ENCODE data around the gene DPH2.

DPH2 gene, protein sequence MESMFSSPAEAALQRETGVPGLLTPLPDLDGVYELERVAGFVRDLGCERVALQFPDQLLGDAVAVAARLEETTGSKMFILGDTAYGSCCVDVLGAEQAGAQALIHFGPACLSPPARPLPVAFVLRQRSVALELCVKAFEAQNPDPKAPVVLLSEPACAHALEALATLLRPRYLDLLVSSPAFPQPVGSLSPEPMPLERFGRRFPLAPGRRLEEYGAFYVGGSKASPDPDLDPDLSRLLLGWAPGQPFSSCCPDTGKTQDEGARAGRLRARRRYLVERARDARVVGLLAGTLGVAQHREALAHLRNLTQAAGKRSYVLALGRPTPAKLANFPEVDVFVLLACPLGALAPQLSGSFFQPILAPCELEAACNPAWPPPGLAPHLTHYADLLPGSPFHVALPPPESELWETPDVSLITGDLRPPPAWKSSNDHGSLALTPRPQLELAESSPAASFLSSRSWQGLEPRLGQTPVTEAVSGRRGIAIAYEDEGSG

DNA sequence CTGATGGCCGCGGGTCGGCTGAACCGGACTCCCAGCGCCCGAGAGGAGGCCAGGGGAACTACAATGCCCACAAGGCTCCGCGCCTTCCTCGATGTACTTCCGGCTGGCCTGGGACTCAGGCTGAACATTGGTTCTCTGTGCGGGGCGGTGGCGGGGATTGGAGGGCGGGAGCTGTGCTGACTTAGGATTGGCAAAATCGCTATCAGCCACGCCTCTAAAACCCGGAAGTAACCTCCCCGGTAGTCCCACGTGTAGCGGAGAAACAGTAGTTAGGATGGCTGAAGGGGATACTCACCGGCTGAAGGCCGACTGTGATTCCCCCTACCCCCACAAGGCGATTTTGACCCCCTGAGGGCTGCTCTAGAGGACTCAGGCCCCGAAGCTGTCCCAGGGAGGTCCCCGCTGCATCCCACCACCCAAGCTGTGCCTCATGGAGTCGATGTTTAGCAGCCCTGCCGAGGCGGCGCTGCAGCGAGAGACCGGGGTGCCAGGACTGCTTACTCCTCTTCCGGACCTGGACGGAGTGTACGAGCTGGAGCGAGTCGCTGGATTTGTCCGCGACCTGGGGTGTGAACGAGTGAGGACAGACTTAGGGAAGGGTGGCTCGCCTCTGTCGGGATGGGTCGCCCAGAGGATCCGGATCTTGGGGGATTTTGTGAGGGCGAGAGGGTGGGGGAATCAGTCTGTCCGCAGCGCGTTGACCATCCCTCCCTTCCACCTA, at the start of gene DPH2:
TSS of gene DPH2 (plus strand) at position 265 of the 721 bp plus-strand sequence. CDS start at position 431, 166 bp downstream.
- DNase-seq (ENCODE audit: low spot score) = peak; percentile 96

DNA sequence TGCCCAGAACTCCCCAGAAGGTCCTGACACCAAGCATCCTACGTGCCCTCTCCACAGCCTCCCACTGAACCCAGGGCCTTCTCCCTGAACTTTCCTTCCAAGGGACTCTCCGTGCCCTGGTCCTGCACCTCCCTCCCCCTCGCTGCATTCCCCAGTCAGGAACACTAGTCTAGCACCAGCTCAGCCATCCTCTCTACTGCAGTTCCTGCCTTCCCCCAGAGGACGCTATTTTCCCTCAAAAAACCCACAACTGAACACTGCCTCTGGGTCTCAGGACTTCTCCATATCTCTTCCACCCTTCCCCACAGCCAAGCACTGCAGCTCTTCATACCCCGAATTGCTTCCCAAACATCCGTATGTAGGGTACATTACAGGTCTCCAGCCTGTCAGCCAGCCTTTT, 48.8 kb upstream of the DPH2 start:
- DNase-seq (ENCODE audit: low spot score) = no peak

DNA sequence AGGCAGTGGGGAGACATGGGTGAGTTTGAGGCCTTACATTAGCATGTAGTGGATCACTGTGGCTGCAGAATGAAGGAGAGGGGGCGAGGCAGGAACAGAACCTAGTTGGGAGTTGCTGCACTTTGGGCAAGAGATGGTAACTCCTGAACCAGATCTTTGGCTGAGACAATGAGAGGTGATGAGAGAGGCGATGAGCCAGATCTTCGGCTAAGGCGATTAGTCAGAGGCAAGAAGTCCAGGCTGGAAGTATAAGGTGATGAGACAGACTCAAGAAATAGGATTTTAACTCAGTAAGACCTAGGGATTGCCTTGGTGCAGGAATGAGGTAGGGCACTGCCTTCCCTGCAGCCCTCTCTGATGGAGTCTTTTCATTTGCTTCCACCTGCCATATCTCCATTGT, 45.3 kb upstream of the DPH2 start:
- DNase-seq (ENCODE audit: low spot score) = no peak

DNA sequence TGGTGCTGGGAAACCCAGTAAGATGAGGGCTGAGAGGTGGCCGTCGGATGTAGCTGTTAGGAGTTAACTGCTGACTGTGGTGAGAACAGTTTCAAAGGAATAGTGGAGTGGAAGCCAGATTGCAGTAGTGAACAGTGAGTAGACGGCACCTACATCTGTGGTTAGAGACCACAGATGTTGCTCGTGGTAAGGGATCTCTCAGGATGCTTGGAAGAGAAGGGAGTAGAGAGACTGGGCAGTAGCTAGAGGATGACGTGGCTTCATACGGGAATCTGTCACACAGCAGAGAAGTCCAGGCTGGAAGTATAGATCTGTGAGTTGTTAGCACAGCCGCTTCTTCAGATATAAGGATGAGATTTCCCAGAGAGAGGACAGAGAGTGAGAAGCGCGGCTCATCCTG, 44.0 kb upstream of the DPH2 start:
- DNase-seq (ENCODE audit: low spot score) = no peak

DNA sequence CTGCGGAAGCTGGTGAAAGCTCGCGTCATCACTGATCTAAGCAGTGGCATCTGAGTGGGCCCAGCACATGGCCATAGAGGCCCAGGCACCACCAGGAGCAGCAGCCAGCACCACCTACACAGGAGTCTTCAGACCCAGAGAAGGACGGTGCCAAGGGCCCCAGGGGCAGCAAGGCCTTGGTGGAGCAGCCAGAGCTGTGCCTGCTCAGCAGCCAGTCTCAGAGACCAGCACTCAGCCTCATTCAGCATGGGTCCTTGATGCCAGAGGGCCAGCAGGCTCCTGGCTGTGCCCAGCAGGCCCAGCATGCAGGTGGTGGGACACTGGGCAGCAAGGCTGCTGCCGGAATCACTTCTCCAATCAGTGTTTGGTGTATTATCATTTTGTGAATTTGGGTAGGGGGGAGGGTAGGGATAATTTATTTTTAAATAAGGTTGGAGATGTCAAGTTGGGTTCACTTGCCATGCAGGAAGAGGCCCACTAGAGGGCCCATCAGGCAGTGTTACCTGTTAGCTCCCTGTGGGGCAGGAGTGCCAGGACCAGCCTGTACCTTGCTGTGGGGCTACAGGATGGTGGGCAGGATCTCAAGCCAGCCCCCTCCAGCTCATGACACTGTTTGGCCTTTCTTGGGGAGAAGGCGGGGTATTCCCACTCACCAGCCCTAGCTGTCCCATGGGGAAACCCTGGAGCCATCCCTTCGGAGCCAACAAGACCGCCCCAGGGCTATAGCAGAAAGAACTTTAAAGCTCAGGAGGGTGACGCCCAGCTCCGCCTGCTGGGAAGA, 39.5 kb upstream of the DPH2 start:
- DNase-seq (ENCODE audit: low spot score) = peak; percentile 57

DNA sequence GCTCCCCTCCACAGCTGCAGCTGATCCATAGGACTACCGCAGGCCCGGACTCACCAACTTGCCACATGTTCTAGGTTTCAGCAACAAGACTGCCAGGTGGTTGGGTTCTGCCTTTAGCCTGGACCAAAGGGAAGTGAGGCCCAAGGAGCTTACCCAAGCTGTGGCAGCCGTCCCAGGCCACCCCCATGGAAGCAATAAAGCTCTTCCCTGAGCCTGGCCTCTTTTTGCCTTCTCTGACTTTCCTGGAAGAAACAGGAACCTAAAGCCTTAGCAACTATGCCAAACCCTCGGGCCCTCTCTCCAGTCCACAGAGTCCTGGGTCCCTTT, 38.9 kb upstream of the DPH2 start:
- DNase-seq (ENCODE audit: low spot score) = no peak

DNA sequence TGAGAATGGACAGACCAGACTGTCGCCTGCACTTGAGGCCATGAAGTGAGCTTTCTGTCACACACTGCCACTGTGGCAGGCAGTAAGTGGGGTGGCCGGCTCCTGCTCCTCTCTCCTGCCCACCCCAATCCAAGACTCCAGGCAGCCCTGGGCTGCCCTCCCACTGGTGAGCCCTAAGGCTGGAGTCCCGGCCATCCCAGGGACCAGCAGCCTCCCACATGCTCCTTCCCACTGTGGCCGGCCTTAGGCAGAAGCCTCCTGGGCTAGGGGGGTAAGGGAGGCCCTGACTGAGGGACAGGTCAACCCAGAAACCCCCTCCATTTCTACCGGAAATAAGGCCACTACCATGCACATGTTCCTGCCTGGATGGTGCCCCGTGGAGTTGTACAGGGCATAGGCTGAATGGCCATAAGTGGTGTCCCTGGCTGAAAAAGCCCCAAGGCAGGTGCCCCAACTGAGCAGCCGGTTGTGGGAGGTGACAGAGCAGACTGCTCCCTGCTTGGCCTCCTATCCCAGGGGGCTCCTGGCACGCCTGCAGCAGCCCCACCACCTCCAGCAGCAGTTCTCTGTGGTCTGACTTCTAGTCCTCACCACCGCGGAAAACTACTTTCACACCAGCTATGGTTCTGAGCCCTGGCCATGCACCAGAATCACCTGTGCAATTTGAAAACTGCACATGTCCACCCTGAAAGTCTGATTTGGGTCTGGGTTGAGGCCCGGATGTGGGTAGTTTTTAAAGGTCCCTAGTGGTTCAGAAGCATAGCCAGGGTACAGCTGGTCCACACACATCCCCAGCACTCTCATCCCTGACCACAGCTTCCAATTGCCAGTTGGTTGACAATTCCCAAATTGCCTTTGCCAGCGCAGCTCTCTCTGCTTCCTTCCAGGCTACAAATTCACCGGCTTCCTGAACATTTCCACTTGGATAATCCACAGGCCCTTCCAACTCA, 37.8 kb upstream of the DPH2 start:
- DNase-seq (ENCODE audit: low spot score) = no peak

DNA sequence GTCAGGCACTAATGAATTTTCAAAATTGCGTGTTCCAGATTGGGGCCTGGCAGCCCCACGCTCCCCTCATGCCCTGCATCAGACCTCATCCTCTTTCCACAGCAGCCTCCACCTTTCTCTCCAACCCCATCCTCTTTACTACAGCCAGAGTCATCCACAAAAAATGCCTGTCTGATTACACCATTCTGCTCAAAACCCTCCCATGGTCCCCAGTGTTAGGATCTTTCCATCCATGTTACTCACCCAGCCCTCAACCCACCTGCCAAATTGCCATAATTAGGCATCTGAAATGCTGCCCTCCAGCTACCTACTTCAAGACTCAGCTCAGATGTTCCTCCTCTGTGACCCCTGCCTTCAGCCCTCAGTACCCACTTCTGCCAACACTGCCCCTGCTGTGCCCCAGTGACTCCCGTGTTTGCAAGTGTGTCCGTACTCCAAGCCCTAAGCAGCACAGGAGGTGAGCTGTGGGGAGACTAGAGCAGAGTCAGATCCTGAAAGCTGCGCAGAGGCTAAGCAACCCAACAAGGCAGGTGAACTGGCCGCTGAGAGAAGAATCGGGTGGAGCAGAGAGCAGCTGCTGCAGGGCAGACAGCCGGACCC, 36.9 kb upstream of the DPH2 start:
- DNase-seq (ENCODE audit: low spot score) = no peak

DNA sequence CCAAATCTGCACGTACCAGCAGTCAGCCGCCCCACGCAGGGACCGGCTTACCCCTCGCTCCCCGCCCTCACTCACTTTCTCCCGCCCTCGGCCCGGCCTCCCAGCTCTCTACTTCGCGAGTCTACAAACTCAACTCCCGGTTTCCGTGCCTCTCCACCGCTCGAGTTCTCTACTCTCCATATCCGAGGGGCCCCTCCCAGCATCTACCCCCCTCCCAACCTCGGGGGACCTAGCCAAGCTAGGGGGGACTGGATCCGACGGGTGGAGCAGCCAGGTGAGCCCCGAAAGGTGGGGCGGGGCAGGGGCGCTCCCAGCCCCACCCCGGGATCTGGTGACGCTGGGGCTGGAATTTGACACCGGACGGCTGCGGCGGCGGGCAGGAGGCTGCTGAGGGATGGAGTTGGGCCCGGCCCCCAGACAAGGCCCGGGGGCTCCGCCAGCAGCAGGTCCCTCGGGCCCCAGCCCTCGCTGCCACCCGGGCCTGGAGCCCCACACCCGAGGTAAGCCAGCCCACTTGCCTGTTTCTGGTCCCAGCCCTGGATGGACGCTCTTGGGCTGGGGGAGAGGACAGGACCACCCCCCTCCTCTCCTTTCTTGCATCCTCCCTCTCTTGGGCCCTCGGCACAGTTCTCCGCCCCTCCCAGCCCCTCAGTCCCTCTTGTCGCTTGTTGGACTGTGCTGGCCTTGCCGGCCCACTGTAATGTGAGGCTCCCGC, 36.3 kb upstream of the DPH2 start, which contains the start of gene ARTN:
TSS of gene ARTN (plus strand) at position 416 of the 715 bp plus-strand sequence. CDS start 1,856 bp downstream, outside the sequence.
- DNase-seq (ENCODE audit: low spot score) = no peak

DNA sequence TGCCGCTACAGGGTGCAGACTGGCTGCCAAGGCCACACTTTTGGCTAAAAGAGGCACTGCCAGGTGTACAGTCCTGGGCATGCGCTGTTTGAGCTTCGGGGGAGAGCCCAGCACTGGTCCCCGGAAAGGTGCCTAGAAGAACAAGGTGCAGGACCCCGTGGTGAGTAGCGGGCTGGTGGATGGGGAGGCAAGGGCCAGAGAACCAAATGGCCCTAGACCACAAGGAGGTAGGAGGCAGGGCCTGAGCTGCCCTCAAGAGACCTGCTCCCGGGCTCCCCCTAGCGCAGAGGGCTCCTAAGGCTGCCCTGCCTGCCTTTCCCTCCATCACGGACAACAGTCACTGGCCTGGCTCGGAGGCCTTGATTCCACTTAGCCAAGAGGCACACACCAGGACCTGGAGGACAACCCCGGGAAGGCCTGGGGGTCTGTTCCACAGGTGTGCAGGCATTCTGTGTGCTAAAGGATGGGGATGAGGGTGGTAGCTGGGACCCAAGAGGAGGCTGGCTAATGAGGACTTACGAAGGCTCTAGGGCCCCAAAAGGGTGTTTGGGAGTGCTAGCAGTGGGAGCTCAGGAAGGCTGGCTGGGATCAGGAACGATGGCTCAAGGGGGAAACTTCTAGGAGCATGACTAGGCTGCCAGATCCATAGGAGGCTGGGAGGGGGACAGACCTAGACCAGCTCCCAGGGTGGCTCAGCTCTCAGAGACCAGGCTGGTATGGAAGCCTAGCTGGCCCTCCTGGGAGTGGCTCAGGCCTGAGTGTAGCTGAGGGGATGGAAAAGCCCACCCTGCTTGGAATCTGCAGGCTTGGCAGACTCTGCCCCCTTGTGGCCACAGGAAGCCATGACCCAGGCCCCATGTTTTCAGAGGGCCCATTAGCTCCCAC, 35.5 kb upstream of the DPH2 start:
- DNase-seq (ENCODE audit: low spot score) = peak; percentile 84

DNA sequence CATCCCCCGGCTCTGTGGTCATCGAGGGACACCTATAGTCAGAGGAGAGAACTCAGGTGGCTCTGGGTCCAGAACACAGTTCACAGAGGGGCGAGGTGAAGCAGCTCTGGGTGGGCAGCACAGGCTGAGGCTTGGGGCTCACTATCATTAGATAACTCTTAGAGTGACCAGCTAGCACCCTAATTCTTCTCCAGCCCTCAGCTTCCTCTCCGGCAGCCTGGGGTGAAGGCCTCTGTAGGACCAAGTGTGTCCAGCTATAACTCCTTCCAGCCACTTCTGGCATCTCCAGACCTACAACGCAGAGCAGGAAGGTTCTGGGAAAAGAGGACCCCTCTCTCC, 34.9 kb upstream of the DPH2 start:
- DNase-seq (ENCODE audit: low spot score) = no peak

DNA sequence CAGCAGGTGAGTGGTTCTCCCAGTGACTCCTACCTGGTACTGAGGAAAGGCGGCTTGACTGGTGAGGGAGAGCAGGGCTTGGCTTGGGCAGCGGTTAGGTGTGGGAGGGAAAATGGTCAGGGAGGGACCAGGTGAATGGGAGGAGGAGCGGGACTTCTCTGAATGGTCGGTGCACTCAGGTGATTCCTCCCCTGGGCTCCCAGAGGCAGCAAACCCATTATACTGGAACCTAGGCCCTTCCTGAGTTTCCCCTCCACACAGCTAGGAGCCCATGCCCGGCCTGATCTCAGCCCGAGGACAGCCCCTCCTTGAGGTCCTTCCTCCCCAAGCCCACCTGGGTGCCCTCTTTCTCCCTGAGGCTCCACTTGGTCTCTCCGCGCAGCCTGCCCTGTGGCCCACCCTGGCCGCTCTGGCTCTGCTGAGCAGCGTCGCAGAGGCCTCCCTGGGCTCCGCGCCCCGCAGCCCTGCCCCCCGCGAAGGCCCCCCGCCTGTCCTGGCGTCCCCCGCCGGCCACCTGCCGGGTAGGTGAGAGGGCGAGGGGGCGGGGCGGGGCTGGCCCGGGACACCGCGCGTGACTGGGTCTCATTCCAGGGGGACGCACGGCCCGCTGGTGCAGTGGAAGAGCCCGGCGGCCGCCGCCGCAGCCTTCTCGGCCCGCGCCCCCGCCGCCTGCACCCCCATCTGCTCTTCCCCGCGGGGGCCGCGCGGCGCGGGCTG, 33.9 kb upstream of the DPH2 start:
- no peak for DNase-seq (ENCODE audit: low spot score)

DNA sequence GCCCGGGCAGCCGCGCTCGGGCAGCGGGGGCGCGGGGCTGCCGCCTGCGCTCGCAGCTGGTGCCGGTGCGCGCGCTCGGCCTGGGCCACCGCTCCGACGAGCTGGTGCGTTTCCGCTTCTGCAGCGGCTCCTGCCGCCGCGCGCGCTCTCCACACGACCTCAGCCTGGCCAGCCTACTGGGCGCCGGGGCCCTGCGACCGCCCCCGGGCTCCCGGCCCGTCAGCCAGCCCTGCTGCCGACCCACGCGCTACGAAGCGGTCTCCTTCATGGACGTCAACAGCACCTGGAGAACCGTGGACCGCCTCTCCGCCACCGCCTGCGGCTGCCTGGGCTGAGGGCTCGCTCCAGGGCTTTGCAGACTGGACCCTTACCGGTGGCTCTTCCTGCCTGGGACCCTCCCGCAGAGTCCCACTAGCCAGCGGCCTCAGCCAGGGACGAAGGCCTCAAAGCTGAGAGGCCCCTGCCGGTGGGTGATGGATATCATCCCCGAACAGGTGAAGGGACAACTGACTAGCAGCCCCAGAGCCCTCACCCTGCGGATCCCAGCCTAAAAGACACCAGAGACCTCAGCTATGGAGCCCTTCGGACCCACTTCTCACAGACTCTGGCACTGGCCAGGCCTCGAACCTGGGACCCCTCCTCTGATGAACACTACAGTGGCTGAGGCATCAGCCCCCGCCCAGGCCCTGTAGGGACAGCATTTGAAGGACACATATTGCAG, 33.2 kb upstream of the DPH2 start:
- no peak for DNase-seq (ENCODE audit: low spot score)

DNA sequence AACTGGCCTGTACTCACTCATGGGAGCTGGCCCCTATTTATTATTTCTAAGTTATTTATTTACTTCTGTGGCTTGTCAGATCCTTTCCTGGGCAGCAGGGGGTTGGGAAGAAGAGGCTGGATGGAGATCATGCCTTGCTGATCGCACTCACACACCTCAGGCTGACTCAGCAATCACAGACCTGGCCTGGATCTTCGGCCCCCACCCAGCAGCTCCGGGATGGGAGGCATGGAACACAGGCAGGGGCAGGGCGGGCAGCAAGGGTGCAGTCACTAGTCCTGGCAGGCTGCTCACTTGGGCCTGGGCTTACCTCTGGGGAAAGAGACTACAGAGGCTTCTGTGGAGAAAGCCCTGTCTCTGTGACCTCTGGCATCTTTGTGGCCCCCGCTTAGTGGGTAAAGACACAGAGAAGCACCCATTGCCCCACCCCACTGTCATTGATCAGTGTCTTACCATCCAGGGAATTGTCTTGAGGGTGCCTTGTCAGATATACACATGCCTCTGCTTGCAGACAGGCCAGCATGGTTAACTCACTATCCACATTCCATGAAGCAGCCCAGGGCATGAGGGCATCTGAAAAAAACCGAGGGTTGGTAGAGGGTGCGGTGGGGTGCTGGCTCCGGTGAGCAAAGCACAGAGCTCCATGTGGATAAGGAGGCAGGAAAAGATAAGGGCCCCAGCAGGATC, 32.5 kb upstream of the DPH2 start:
- DNase-seq (ENCODE audit: low spot score) = no peak

DNA sequence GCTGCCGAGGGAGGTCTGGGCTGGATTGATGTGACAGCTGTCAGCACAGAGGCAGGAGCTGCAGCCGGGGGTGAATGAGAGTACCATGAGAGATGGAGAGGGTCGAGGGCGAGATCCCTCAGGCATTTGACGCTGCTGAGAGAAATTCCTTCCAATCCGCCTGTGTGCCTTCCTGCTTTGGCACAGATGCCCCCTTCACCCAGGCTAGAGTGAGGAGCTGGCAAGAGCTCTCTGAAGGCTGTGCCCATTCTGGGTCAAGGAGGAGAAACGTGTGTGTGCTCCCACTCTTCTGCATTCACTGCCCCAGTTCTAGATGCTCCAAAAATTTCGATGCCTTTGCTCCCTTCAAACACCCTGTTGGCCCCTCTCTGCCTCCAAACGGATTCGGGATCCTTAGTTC, 31.4 kb upstream of the DPH2 start:
- DNase-seq (ENCODE audit: low spot score) = no peak

DNA sequence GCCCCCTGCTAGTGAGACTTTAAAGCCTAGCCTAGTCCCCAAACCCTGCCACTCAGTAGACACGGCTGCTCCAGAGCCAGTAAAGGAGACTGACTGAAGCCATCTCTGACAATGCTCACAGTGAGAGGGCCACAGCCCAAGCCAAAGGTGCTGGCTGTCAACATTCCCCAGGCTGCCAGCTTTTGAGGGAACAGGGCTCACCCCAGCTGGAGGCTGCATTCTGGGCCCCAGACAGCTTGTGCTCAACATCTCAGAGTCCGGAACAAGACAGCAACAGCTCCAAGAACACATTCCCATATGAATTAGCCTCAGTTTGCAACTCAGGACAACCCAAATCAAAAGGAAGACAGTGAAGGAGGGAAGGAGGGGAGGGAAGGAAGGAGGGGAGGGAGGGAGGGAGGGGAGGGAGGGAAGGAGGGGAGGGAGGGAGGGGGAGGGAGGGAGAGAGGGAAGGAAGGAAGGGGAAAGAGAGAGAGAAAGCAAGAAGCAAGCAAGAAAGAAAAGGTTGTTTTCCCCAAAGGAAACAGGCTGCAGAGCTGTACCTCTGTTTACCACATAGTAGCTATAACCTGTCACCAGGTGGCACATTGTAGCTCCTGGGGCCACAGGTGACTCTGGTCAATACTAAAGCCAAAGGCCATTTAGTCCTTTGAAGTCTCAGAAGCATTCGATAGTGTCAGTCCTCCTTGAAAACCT, 30.8 kb upstream of the DPH2 start:
- no peak for DNase-seq (ENCODE audit: low spot score)

DNA sequence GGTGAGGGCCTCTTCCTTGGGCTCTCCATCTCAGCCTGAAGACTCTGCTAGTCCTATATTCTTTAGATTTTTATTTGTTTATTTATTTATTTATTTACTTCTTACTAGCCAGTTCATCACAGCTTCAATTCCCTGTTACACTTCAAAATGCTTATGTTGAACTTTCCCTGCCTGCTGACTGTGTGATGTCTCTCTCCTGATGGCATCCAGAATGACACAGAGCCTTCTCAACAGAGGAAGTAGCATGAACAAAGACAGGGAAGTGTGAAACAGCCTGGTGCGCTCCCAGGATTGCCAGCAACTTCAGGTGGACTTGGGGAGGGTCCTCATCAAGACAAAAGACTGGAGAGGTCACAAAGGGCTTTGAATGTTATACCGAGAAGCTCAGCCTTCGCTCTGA, 27.4 kb upstream of the DPH2 start:
- DNase-seq (ENCODE audit: low spot score) = no peak

Measured in D341Med (cell line).